ENCODE measurements around the gene ZNF846. TPM values are rescaled to one million over a fixed set of nuclear protein-coding genes. Genes with fewer than 3 reads are reported as not detected.
A peak's percentile ranks its signal among the peaks of the same experiment; 100 is the strongest.

Gene ZNF846
- total and polyA plus RNA-seq, 9 of the 15 experiments (the other 6 are each of a cell fraction or from before 2014, with no cell fraction given): 4.1 to 8.7 (median 7.8) TPM

- TF ChIP-seq KDM4B (IDR thresholded peaks at IDR 0.05; ENCODE audit: borderline replicate concordance in 2 of 2, low read depth in 1 of 2) (peak in 1 of 2 experiments; percentile 98; a peak in 2 of 4 replicates), SMARCA4 (IDR thresholded peaks at IDR 0.05) (0 out of 2 replicates have a peak, but pooled peaks have one; percentile 23), CREBBP (IDR thresholded peaks at IDR 0.05; ENCODE audit: low read depth, low read length) (no peak), ZBED1 (IDR thresholded peaks at IDR 0.05) (no peak), SUPT5H (IDR thresholded peaks at IDR 0.05) (peak; percentile 79), MCM7 (IDR thresholded peaks at IDR 0.05) (no peak), RAD21 (CRISPR knock-in tag; conservative IDR thresholded peaks at IDR 0.05 in 1 of 2, IDR thresholded peaks at IDR 0.05 in 1 of 2) (peak; percentile 20 to 32; a peak in 2 of 4 replicates), HCFC1 (IDR thresholded peaks at IDR 0.05; ENCODE audit: low read depth, low read length) (peak; percentile 81), ETS1 (conservative IDR thresholded peaks at IDR 0.05; ENCODE audit: control insufficient read depth, low read depth, low read length) (peak; percentile 59; the same call in 1 of the 2 replicates), ZFP91 (CRISPR knock-in tag; IDR thresholded peaks at IDR 0.05) (peak; percentile 43; the same call in 1 of the 2 replicates), RFX1 (IDR thresholded peaks at IDR 0.05) (no peak), CREB1 (IDR thresholded peaks at IDR 0.05) (peak; percentile 81), CREB1 (CRISPR knock-in tag; IDR thresholded peaks at IDR 0.05) (peak; percentile 84), SAP30 (IDR thresholded peaks at IDR 0.05; ENCODE audit: borderline replicate concordance, insufficient read depth, low read depth, low read length, poor library complexity, severe bottlenecking) (peak; percentile 64), MAZ (CRISPR knock-in tag; conservative IDR thresholded peaks at IDR 0.05 in 1 of 2, IDR thresholded peaks at IDR 0.05 in 1 of 2) (peak; percentile 94 to 100), ATF7 (IDR thresholded peaks at IDR 0.05) (peak; percentile 92), HNRNPH1 (optimal IDR thresholded peaks at IDR 0.05; ENCODE audit: low read depth, low read length) (no peak), POLR2B (IDR thresholded peaks at IDR 0.05; ENCODE audit: low read depth, partially characterized antibody) (peak; percentile 74), CREB3 (tag; conservative IDR thresholded peaks at IDR 0.05; ENCODE audit: low read depth) (no peak), ZNF431 (CRISPR knock-in tag; IDR thresholded peaks at IDR 0.05) (peak; percentile 54; the same call in 1 of the 2 replicates), ZNF780A (CRISPR knock-in tag; IDR thresholded peaks at IDR 0.05) (no peak), ZNF12 (CRISPR knock-in tag; IDR thresholded peaks at IDR 0.05) (no peak), POLR2H (tag; IDR thresholded peaks at IDR 0.05; ENCODE audit: low read depth) (peak; percentile 67), RUNX1 (IDR thresholded peaks at IDR 0.05; ENCODE audit: low read depth) (peak; percentile 17; the same call in 1 of the 2 replicates)
Measured at GRCh38 chr19:9768175-9769112, at the start of gene ZNF846 (continued).

Data from K562 (cell line).